Osteocyte (in vitro differentiated cells): ENCODE results near the gene EFCAB12. TPM values are rescaled to one million over a fixed set of nuclear protein-coding genes. Genes with fewer than 3 reads are reported as not detected.

ENCODE experiments used
- DNase-seq: peaks from one replicate; pipeline ENCODE4 v3.0.0; 2021; ENCODE audit warnings: mixed read lengths; ENCODE audit not compliant: unreplicated experiment; ENCODE audit errors: extremely low spot score
- H3K27ac Mint-ChIP-seq: one replicate; pipeline ENCODE4 v1.8.0; 2021; ENCODE audit warnings: mild to moderate bottlenecking, mixed read lengths; ENCODE audit not compliant: unreplicated experiment
- H3K27me3 Mint-ChIP-seq: one replicate; pipeline ENCODE4 v1.8.0; 2021; ENCODE audit warnings: mixed read lengths; ENCODE audit not compliant: unreplicated experiment
- H3K36me3 Mint-ChIP-seq: one replicate; pipeline ENCODE4 v1.8.0; 2021; ENCODE audit warnings: mixed read lengths; ENCODE audit not compliant: unreplicated experiment
- H3K4me1 Mint-ChIP-seq: one replicate; pipeline ENCODE4 v1.8.0; 2021; ENCODE audit warnings: mixed read lengths; ENCODE audit not compliant: unreplicated experiment
- H3K4me3 Mint-ChIP-seq: one replicate; pipeline ENCODE4 v1.8.0; 2021; ENCODE audit warnings: mild to moderate bottlenecking, moderate library complexity, mixed read lengths; ENCODE audit not compliant: unreplicated experiment
- H3K9me3 Mint-ChIP-seq: one replicate; pipeline ENCODE4 v1.8.0; 2021; ENCODE audit warnings: mixed read lengths; ENCODE audit not compliant: unreplicated experiment
- total RNA-seq: library from RNA; stranded (reverse); gene quantifications from 2 replicates; pipeline ENCODE4 v1.2.1, GENCODE V29; 2021
- TF ChIP-seq, protein P1 (sequence below): fragments of 200-600 bp; sonication (generic); IDR thresholded peaks from 2 replicates; pipeline ENCODE4 v1.5.0; 2021; ENCODE audit warnings: antibody characterized with exemption, mild to moderate bottlenecking, moderate library complexity

The EFCAB12 gene
- total RNA-seq, 1 donor from 2014 or later = 0.30 TPM

DNA sequence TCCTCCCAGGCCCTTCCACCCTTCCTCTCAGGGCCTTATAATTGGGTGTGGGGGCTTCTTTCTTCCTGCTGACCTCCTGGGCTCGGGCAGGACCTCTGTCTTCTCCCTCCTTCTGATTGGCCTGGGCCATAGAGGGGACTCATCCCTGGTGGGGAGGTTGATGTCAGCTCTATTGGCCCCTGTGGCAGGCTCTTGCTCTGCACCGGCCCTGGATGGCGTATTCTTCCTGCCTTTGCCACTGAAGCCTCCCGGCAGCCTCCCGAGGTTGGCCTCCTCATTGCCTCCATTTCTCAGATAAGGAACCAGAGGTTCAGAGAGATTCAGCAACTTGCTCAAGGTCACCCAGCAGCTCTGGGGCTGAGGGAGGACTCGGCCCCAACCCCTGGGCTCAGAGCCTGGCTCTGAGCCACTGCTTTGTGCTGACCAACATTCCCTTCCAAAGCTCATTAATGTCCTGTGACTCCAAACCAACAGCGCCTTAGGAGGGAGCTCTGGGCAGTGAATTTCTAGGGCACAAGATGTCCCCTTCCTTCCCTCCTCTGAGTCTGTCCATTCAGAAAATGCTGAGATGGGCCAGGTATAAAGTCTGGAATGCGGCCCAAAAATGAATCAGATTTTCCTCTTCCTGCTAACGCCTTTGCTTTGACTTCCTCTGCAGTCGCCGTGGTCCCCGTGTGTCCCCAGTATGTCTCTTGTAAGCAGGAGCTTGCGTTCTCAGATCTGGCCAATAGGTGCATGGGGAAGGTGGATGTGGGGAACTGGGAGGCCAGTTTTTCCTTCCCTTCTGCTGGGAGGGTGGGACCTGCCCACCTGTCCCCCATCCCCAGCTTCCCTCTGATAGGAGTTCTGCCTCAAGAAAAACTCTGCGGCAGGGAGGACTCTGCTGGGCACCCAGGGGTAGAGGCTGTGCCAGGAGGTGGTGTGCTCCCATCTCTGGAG is 75.5 kb downstream of the EFCAB12 start:
- DNase-seq = no peak
- TF ChIP-seq, protein P1, sequence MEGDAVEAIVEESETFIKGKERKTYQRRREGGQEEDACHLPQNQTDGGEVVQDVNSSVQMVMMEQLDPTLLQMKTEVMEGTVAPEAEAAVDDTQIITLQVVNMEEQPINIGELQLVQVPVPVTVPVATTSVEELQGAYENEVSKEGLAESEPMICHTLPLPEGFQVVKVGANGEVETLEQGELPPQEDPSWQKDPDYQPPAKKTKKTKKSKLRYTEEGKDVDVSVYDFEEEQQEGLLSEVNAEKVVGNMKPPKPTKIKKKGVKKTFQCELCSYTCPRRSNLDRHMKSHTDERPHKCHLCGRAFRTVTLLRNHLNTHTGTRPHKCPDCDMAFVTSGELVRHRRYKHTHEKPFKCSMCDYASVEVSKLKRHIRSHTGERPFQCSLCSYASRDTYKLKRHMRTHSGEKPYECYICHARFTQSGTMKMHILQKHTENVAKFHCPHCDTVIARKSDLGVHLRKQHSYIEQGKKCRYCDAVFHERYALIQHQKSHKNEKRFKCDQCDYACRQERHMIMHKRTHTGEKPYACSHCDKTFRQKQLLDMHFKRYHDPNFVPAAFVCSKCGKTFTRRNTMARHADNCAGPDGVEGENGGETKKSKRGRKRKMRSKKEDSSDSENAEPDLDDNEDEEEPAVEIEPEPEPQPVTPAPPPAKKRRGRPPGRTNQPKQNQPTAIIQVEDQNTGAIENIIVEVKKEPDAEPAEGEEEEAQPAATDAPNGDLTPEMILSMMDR = no peak
- no peaks in the 10 kb centered on the region for H3K36me3 Mint-ChIP-seq
- no peak overlapping the region for H3K27ac Mint-ChIP-seq
- H3K9me3 Mint-ChIP-seq = no peaks in the 10 kb centered on the region
- no peaks in the 10 kb centered on the region for H3K4me1 Mint-ChIP-seq
- no peak overlapping the region for H3K4me3 Mint-ChIP-seq
- H3K27me3 Mint-ChIP-seq = no peaks in the 10 kb centered on the region

- no peaks in the 10 kb centered on the region for H3K9me3 Mint-ChIP-seq
- no peak overlapping the region for H3K27ac Mint-ChIP-seq
- DNase-seq = no peak
- peaks cover 2% of the 10 kb centered on the region for H3K4me1 Mint-ChIP-seq
- H3K36me3 Mint-ChIP-seq = no peaks in the 10 kb centered on the region
- H3K27me3 Mint-ChIP-seq = peaks cover under 1% of the 10 kb centered on the region
- no peak overlapping the region for H3K4me3 Mint-ChIP-seq
- TF ChIP-seq, protein P1 = no peak
Observed at GRCh38 chr3:129352045-129352444, 76.4 kb downstream of the EFCAB12 start.

Other genes starting within 250 kb of the EFCAB12 start
- gene CNBP, start 244.7 kb downstream of the EFCAB12 start, total RNA-seq = 199 and 203 TPM in 2 replicates
- gene COPG1, start 179.0 kb downstream of the EFCAB12 start, total RNA-seq = 249 and 258 TPM in 2 replicates
- gene HMCES, start 149.8 kb downstream of the EFCAB12 start, total RNA-seq = 24.7 and 25.8 TPM in 2 replicates
- gene MBD4, start 11.3 kb upstream of the EFCAB12 start, total RNA-seq = 23.1 and 24.2 TPM in 2 replicates
- 23.2 and 25.9 TPM in 2 replicates for gene IFT122, start 11.6 kb upstream of the EFCAB12 start, total RNA-seq
- not detected in 2 replicates for gene RHO, start 100.0 kb upstream of the EFCAB12 start, total RNA-seq
- not detected in 2 replicates for gene H1-8, start 114.5 kb upstream of the EFCAB12 start, total RNA-seq
- 316 and 358 TPM in 2 replicates for gene PLXND1, start 178.0 kb upstream of the EFCAB12 start, total RNA-seq